22Rv1 (cell line): Measurements from ENCODE around the gene EPB41.

Source experiments
- ZFX ChIP-seq: fragments of 450-650 bp; IDR thresholded peaks from 2 replicates; pipeline ENCODE4 v1.6.1; 2017; ENCODE audit warnings: antibody characterized with exemption, borderline replicate concordance
- TF ChIP-seq, protein P1 (sequence below): fragments of 450-650 bp; IDR thresholded peaks from 2 replicates; pipeline ENCODE4 v1.5.1; 2017; ENCODE audit warnings: mild to moderate bottlenecking

DNA sequence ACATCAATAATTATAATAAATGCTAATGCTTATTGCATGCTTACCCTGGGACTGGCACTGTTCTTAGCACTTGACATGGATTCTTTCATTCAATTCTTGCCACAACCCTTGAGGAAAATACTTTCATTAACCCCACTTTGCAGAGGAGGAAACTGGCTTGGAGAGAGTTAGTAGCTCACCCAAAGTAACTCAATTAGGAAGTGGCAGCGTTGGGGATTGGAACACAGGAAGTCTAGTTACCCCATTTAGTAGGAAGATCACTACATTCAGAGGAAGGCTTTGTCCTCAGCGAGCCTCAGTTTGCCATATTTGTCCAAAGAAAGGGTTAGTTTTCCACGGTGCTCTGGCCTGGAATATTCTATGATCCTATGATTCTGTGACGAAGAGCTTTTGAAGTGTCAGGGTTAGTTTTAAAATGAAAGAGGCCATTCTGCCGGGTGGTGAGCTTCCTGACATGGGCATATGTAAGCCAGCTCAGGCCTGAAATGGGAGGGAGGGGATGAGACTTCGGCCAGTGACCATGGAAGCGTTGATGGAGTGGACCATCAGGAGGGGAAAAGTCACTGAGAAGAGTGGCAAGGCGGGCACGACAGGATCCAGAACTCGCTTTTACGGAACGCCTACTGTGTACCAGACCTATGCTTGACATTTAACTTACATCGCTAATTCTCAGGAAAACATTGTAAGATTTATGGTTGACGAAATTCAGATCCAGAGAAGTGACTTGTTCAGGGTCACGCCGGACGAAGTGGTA is 28.2 kb upstream of the EPB41 start:
- TF ChIP-seq, protein P1, sequence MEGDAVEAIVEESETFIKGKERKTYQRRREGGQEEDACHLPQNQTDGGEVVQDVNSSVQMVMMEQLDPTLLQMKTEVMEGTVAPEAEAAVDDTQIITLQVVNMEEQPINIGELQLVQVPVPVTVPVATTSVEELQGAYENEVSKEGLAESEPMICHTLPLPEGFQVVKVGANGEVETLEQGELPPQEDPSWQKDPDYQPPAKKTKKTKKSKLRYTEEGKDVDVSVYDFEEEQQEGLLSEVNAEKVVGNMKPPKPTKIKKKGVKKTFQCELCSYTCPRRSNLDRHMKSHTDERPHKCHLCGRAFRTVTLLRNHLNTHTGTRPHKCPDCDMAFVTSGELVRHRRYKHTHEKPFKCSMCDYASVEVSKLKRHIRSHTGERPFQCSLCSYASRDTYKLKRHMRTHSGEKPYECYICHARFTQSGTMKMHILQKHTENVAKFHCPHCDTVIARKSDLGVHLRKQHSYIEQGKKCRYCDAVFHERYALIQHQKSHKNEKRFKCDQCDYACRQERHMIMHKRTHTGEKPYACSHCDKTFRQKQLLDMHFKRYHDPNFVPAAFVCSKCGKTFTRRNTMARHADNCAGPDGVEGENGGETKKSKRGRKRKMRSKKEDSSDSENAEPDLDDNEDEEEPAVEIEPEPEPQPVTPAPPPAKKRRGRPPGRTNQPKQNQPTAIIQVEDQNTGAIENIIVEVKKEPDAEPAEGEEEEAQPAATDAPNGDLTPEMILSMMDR, result no peak
- TF ChIP-seq ZFX, result no peak
